Measurements from ENCODE around the gene TRAPPC5. TPM values are rescaled to one million over a fixed set of nuclear protein-coding genes. Genes with fewer than 3 reads are reported as not detected.
"Not testable (repeated sequence)": the region's sequence is repeated elsewhere in the genome, so short reads cannot be mapped to it uniquely, and the experiment has no call there.

TRAPPC5 gene
- 89.9 and 101 TPM in 2 replicates for total RNA-seq (2014; rRNA removed; shearing (Covaris generic))

- DNase-seq (ENCODE audit: low read depth): peak; percentile 69
Measured at GRCh38 chr19:7680606-7681339, at the start of gene TRAPPC5. Gene TRAPPC5, plus strand, starts transcription at chr19:7680833. Its CDS starts 1,421 bp downstream, at chr19:7682254.

GRCh38 chr19:7631577-7631976, 49.1 kb upstream of the TRAPPC5 start:
- no peak for DNase-seq (ENCODE audit: low read depth)

- no peak for DNase-seq (ENCODE audit: low read depth)
Measured at GRCh38 chr19:7632340-7633203, 48.1 kb upstream of the TRAPPC5 start.

GRCh38 chr19:7633698-7634097, 46.9 kb upstream of the TRAPPC5 start, which contains the start of gene PCP2:
Gene PCP2, minus strand, starts transcription at chr19:7633719. Its CDS starts 262 bp downstream, at chr19:7633457.
- DNase-seq (ENCODE audit: low read depth): no peak

- DNase-seq (ENCODE audit: low read depth): no peak
Measured at GRCh38 chr19:7635670-7636069, 45.0 kb upstream of the TRAPPC5 start.

GRCh38 chr19:7636317-7636690, 44.3 kb upstream of the TRAPPC5 start:
- DNase-seq (ENCODE audit: low read depth): no peak

GRCh38 chr19:7636691-7637373, 43.8 kb upstream of the TRAPPC5 start, which contains the start of gene STXBP2:
Gene STXBP2, plus strand, starts transcription at chr19:7637110. Its CDS starts 40 bp downstream, at chr19:7637150.
- no peak for DNase-seq (ENCODE audit: low read depth)

- no peak for DNase-seq (ENCODE audit: low read depth)
Measured at GRCh38 chr19:7637374-7638256, 43.0 kb upstream of the TRAPPC5 start.

- DNase-seq (ENCODE audit: low read depth): no peak
Measured at GRCh38 chr19:7638802-7639465, 41.7 kb upstream of the TRAPPC5 start.

GRCh38 chr19:7639863-7640348, 40.7 kb upstream of the TRAPPC5 start:
- DNase-seq (ENCODE audit: low read depth): no peak

GRCh38 chr19:7640803-7641202, 39.8 kb upstream of the TRAPPC5 start:
- no peak for DNase-seq (ENCODE audit: low read depth)

GRCh38 chr19:7641290-7642276, 39.0 kb upstream of the TRAPPC5 start:
- DNase-seq (ENCODE audit: low read depth): no peak

GRCh38 chr19:7642295-7643030, 38.2 kb upstream of the TRAPPC5 start:
- no peak for DNase-seq (ENCODE audit: low read depth)

GRCh38 chr19:7643031-7643415, 37.6 kb upstream of the TRAPPC5 start:
- no peak for DNase-seq (ENCODE audit: low read depth)

- DNase-seq (ENCODE audit: low read depth): not testable (repeated sequence)
Measured at GRCh38 chr19:7643629-7644549, 36.7 kb upstream of the TRAPPC5 start.

- no peak for DNase-seq (ENCODE audit: low read depth)
Measured at GRCh38 chr19:7644550-7644877, 36.1 kb upstream of the TRAPPC5 start.

- DNase-seq (ENCODE audit: low read depth): no peak
Measured at GRCh38 chr19:7645163-7645562, 35.5 kb upstream of the TRAPPC5 start.
